ENCODE measurements around the gene NUDCD2.

NUDCD2 gene

GRCh38 chr5:163453705-163454104 is 6.2 kb downstream of the NUDCD2 start:
- CTCF ChIA-PET = no interaction called here
- POLR2A ChIA-PET = no interaction called here
- TF ChIP-seq ELF4 (IDR thresholded peaks at IDR 0.05) (no peak), HDGF (IDR thresholded peaks at IDR 0.05; ENCODE audit: borderline replicate concordance) (no peak), FOXK2 (IDR thresholded peaks at IDR 0.05) (no peak), PKNOX1 (IDR thresholded peaks at IDR 0.05) (no peak), CTBP1 (IDR thresholded peaks at IDR 0.05; ENCODE audit: borderline replicate concordance) (no peak), FOXA1 (IDR thresholded peaks at IDR 0.05) (no peak), LEF1 (IDR thresholded peaks at IDR 0.05; ENCODE audit: borderline replicate concordance) (no peak), SUZ12 (IDR thresholded peaks at IDR 0.05) (no peak), TARDBP (IDR thresholded peaks at IDR 0.05) (no peak), FOXM1 (IDR thresholded peaks at IDR 0.05; ENCODE audit: borderline replicate concordance) (no peak), ARNT (IDR thresholded peaks at IDR 0.05) (no peak), ZNF384 (IDR thresholded peaks at IDR 0.05) (no peak), SP1 (IDR thresholded peaks at IDR 0.05) (no peak), BHLHE40 (IDR thresholded peaks at IDR 0.05; ENCODE audit: borderline replicate concordance) (no peak), L3MBTL2 (conservative IDR thresholded peaks at IDR 0.05) (no peak), NFRKB (IDR thresholded peaks at IDR 0.05) (no peak)
- DNase-seq (ENCODE audit: extremely low spot score) = no peak

GRCh38 chr5:163451489-163451888 is 8.4 kb downstream of the NUDCD2 start:
- CTCF ChIA-PET = no interaction called here
- TF ChIP-seq TARDBP (IDR thresholded peaks at IDR 0.05) (no peak), FOXM1 (IDR thresholded peaks at IDR 0.05; ENCODE audit: borderline replicate concordance) (no peak), ZNF384 (IDR thresholded peaks at IDR 0.05) (no peak), LEF1 (IDR thresholded peaks at IDR 0.05; ENCODE audit: borderline replicate concordance) (no peak), FOXA1 (IDR thresholded peaks at IDR 0.05) (no peak), L3MBTL2 (conservative IDR thresholded peaks at IDR 0.05) (no peak), NFRKB (IDR thresholded peaks at IDR 0.05) (no peak), SP1 (IDR thresholded peaks at IDR 0.05) (no peak)
- POLR2A ChIA-PET = no interaction called here
- no peak for DNase-seq (ENCODE audit: extremely low spot score)

- CTCF ChIA-PET = interaction anchor here (0.9 kb wide), 1 partner anchor 11 kb away, joined by 3 read pairs; no protein-coding TSS in a partner anchor
- no peak for DNase-seq (ENCODE audit: extremely low spot score)
- POLR2A ChIA-PET = interaction anchor here (4.7 kb wide), 1 partner anchor 12 kb away, joined by 24 read pairs; the partner anchor contains the start of genes HMMR and NUDCD2
- TF ChIP-seq ARNT (IDR thresholded peaks at IDR 0.05) (no peak), NFRKB (IDR thresholded peaks at IDR 0.05) (no peak), SUZ12 (IDR thresholded peaks at IDR 0.05) (no peak), LEF1 (IDR thresholded peaks at IDR 0.05; ENCODE audit: borderline replicate concordance) (no peak), CTBP1 (IDR thresholded peaks at IDR 0.05; ENCODE audit: borderline replicate concordance) (no peak), ELF4 (IDR thresholded peaks at IDR 0.05) (no peak), FOXK2 (IDR thresholded peaks at IDR 0.05) (no peak), SP1 (IDR thresholded peaks at IDR 0.05) (no peak), ZNF384 (IDR thresholded peaks at IDR 0.05) (no peak), FOXM1 (IDR thresholded peaks at IDR 0.05; ENCODE audit: borderline replicate concordance) (no peak), BHLHE40 (IDR thresholded peaks at IDR 0.05; ENCODE audit: borderline replicate concordance) (no peak), PKNOX1 (IDR thresholded peaks at IDR 0.05) (no peak), L3MBTL2 (conservative IDR thresholded peaks at IDR 0.05) (no peak)
Observed at GRCh38 chr5:163448491-163448890, 11.4 kb downstream of the NUDCD2 start.

- TF ChIP-seq LEF1 (IDR thresholded peaks at IDR 0.05; ENCODE audit: borderline replicate concordance) (no peak), SUZ12 (IDR thresholded peaks at IDR 0.05) (no peak)
- POLR2A ChIA-PET = interaction anchor here (4.7 kb wide), 1 partner anchor 12 kb away, joined by 24 read pairs; the partner anchor contains the start of genes HMMR and NUDCD2
- CTCF ChIA-PET = interaction anchor here (0.9 kb wide), 1 partner anchor 11 kb away, joined by 3 read pairs; no protein-coding TSS in a partner anchor
- DNase-seq (ENCODE audit: extremely low spot score) = no peak
Observed at GRCh38 chr5:163447875-163448274, 12.0 kb downstream of the NUDCD2 start.

GRCh38 chr5:163447191-163447590 is 12.7 kb downstream of the NUDCD2 start:
- TF ChIP-seq HDGF (IDR thresholded peaks at IDR 0.05; ENCODE audit: borderline replicate concordance) = no peak
- TF ChIP-seq PKNOX1 (IDR thresholded peaks at IDR 0.05) = peak; percentile 41; the same call in 1 of the 2 replicates
- ChIA-PET POLR2A (interaction anchor here (4.7 kb wide), 1 partner anchor 13 kb away, joined by 24 read pairs; the partner anchor contains the start of genes HMMR and NUDCD2), CTCF (no interaction called here)
- no peak for DNase-seq (ENCODE audit: extremely low spot score)

GRCh38 chr5:163445345-163445744 is 14.6 kb downstream of the NUDCD2 start:
- CTCF ChIA-PET = no interaction called here
- TF ChIP-seq L3MBTL2 (conservative IDR thresholded peaks at IDR 0.05) (no peak), SP1 (IDR thresholded peaks at IDR 0.05) (no peak), NFRKB (IDR thresholded peaks at IDR 0.05) (no peak), LEF1 (IDR thresholded peaks at IDR 0.05; ENCODE audit: borderline replicate concordance) (no peak), ARNT (IDR thresholded peaks at IDR 0.05) (no peak), HDGF (IDR thresholded peaks at IDR 0.05; ENCODE audit: borderline replicate concordance) (no peak), TARDBP (IDR thresholded peaks at IDR 0.05) (no peak), BHLHE40 (IDR thresholded peaks at IDR 0.05; ENCODE audit: borderline replicate concordance) (no peak), FOXA1 (IDR thresholded peaks at IDR 0.05) (no peak), PKNOX1 (IDR thresholded peaks at IDR 0.05) (no peak), FOXM1 (IDR thresholded peaks at IDR 0.05; ENCODE audit: borderline replicate concordance) (no peak), FOXK2 (IDR thresholded peaks at IDR 0.05) (no peak), CTBP1 (IDR thresholded peaks at IDR 0.05; ENCODE audit: borderline replicate concordance) (no peak), SUZ12 (IDR thresholded peaks at IDR 0.05) (no peak), ZNF384 (IDR thresholded peaks at IDR 0.05) (no peak)
- POLR2A ChIA-PET = no interaction called here
- no peak for DNase-seq (ENCODE audit: extremely low spot score)
